Measurements from ENCODE around the gene PRRC2B. TPM values are rescaled to one million over a fixed set of nuclear protein-coding genes. Genes with fewer than 3 reads are reported as not detected.

The PRRC2B gene
- polyA plus RNA-seq, 1 donor = 132 TPM

GRCh38 chr9:131433302-131433854 lies 39.5 kb downstream of the PRRC2B start:
- H3K4me1 ChIP-seq (ENCODE audit: control insufficient read depth, insufficient read depth, low read length) = peaks cover 3% of the 10 kb centered on the region
- no peak for DNase-seq
- no peak overlapping the region for H3K27ac ChIP-seq (ENCODE audit: low read length)
- no peaks in the 10 kb centered on the region for H3K9me3 ChIP-seq (ENCODE audit: control insufficient read depth, low read depth, low read length)
- no peak overlapping the region for H3K4me3 ChIP-seq (ENCODE audit: low read length)
- no peaks in the 10 kb centered on the region for H3K27me3 ChIP-seq (ENCODE audit: control insufficient read depth, insufficient read depth, low read length)
- WGBS (ENCODE audit: insufficient coverage, low lambda C conversion rate) = no CpG with 5 or more reads among the region's 3 CpGs
- H3K36me3 ChIP-seq (ENCODE audit: control insufficient read depth, insufficient read depth, low read length) = peaks cover 74% of the 10 kb centered on the region

- H3K27ac ChIP-seq (ENCODE audit: low read length) = no peak overlapping the region
- no peaks in the 10 kb centered on the region for H3K9me3 ChIP-seq (ENCODE audit: control insufficient read depth, low read depth, low read length)
- H3K36me3 ChIP-seq (ENCODE audit: control insufficient read depth, insufficient read depth, low read length) = peaks cover 83% of the 10 kb centered on the region
- H3K27me3 ChIP-seq (ENCODE audit: control insufficient read depth, insufficient read depth, low read length) = no peaks in the 10 kb centered on the region
- H3K4me3 ChIP-seq (ENCODE audit: low read length) = no peak overlapping the region
- peaks cover under 1% of the 10 kb centered on the region for H3K4me1 ChIP-seq (ENCODE audit: control insufficient read depth, insufficient read depth, low read length)
- 100% methylated on average over 1 of the region's 7 CpGs for WGBS (ENCODE audit: insufficient coverage, low lambda C conversion rate)
- DNase-seq = no peak
These were observed 40.8 kb downstream of the PRRC2B start for GRCh38 chr9:131434673-131435072.

- no CpG with 5 or more reads among the region's 12 CpGs for WGBS (ENCODE audit: insufficient coverage, low lambda C conversion rate)
These were observed 42.5 kb downstream of the PRRC2B start for GRCh38 chr9:131436376-131436775.

GRCh38 chr9:131436865-131437271 lies 43.0 kb downstream of the PRRC2B start:
- Histone ChIP-seq H3K9me3 (ENCODE audit: control insufficient read depth, low read depth, low read length) (no peaks in the 10 kb centered on the region), H3K27me3 (ENCODE audit: control insufficient read depth, insufficient read depth, low read length) (no peaks in the 10 kb centered on the region), H3K4me1 (ENCODE audit: control insufficient read depth, insufficient read depth, low read length) (no peaks in the 10 kb centered on the region), H3K36me3 (ENCODE audit: control insufficient read depth, insufficient read depth, low read length) (peaks cover 94% of the 10 kb centered on the region), H3K27ac (ENCODE audit: low read length) (no peak overlapping the region), H3K4me3 (ENCODE audit: low read length) (no peak overlapping the region)
- WGBS (ENCODE audit: insufficient coverage, low lambda C conversion rate) = no CpG with 5 or more reads among the region's 8 CpGs
- no peak for DNase-seq

More at GRCh38 chr9:131436376-131436775, 42.5 kb downstream of the PRRC2B start:
- Histone ChIP-seq H3K4me1 (ENCODE audit: control insufficient read depth, insufficient read depth, low read length) (no peaks in the 10 kb centered on the region), H3K36me3 (ENCODE audit: control insufficient read depth, insufficient read depth, low read length) (peaks cover 91% of the 10 kb centered on the region), H3K27me3 (ENCODE audit: control insufficient read depth, insufficient read depth, low read length) (no peaks in the 10 kb centered on the region), H3K27ac (ENCODE audit: low read length) (no peak overlapping the region), H3K4me3 (ENCODE audit: low read length) (no peak overlapping the region), H3K9me3 (ENCODE audit: control insufficient read depth, low read depth, low read length) (no peaks in the 10 kb centered on the region)
- no peak for DNase-seq

- Histone ChIP-seq H3K4me3 (ENCODE audit: low read length) (no peak overlapping the region), H3K9me3 (ENCODE audit: control insufficient read depth, low read depth, low read length) (no peaks in the 10 kb centered on the region), H3K36me3 (ENCODE audit: control insufficient read depth, insufficient read depth, low read length) (peaks cover 88% of the 10 kb centered on the region), H3K27me3 (ENCODE audit: control insufficient read depth, insufficient read depth, low read length) (no peaks in the 10 kb centered on the region), H3K27ac (ENCODE audit: low read length) (no peak overlapping the region), H3K4me1 (ENCODE audit: control insufficient read depth, insufficient read depth, low read length) (no peaks in the 10 kb centered on the region)
- DNase-seq = no peak
- no CpG with 5 or more reads among the region's 7 CpGs for WGBS (ENCODE audit: insufficient coverage, low lambda C conversion rate)
These were observed 44.3 kb downstream of the PRRC2B start for GRCh38 chr9:131438190-131438589.

GRCh38 chr9:131439224-131439623 lies 45.3 kb downstream of the PRRC2B start:
- no peaks in the 10 kb centered on the region for H3K4me1 ChIP-seq (ENCODE audit: control insufficient read depth, insufficient read depth, low read length)
- H3K27ac ChIP-seq (ENCODE audit: low read length) = no peak overlapping the region
- no peak for DNase-seq
- H3K9me3 ChIP-seq (ENCODE audit: control insufficient read depth, low read depth, low read length) = no peaks in the 10 kb centered on the region
- H3K27me3 ChIP-seq (ENCODE audit: control insufficient read depth, insufficient read depth, low read length) = no peaks in the 10 kb centered on the region
- H3K4me3 ChIP-seq (ENCODE audit: low read length) = no peak overlapping the region
- WGBS (ENCODE audit: insufficient coverage, low lambda C conversion rate) = 93% methylated on average over 3 of the region's 4 CpGs
- peaks cover 86% of the 10 kb centered on the region for H3K36me3 ChIP-seq (ENCODE audit: control insufficient read depth, insufficient read depth, low read length)

GRCh38 chr9:131441441-131441840 lies 47.6 kb downstream of the PRRC2B start:
- Histone ChIP-seq H3K27ac (ENCODE audit: low read length) (no peak overlapping the region), H3K4me3 (ENCODE audit: low read length) (no peak overlapping the region), H3K9me3 (ENCODE audit: control insufficient read depth, low read depth, low read length) (no peaks in the 10 kb centered on the region), H3K27me3 (ENCODE audit: control insufficient read depth, insufficient read depth, low read length) (no peaks in the 10 kb centered on the region), H3K36me3 (ENCODE audit: control insufficient read depth, insufficient read depth, low read length) (peaks cover 87% of the 10 kb centered on the region), H3K4me1 (ENCODE audit: control insufficient read depth, insufficient read depth, low read length) (no peaks in the 10 kb centered on the region)
- no peak for DNase-seq
- WGBS (ENCODE audit: insufficient coverage, low lambda C conversion rate) = no CpG with 5 or more reads among the region's 2 CpGs

- WGBS (ENCODE audit: insufficient coverage, low lambda C conversion rate) = no CpG with 5 or more reads among the region's 10 CpGs
- H3K9me3 ChIP-seq (ENCODE audit: control insufficient read depth, low read depth, low read length) = no peaks in the 10 kb centered on the region
- no peaks in the 10 kb centered on the region for H3K4me1 ChIP-seq (ENCODE audit: control insufficient read depth, insufficient read depth, low read length)
- DNase-seq = no peak
- no peak overlapping the region for H3K27ac ChIP-seq (ENCODE audit: low read length)
- no peaks in the 10 kb centered on the region for H3K27me3 ChIP-seq (ENCODE audit: control insufficient read depth, insufficient read depth, low read length)
- H3K36me3 ChIP-seq (ENCODE audit: control insufficient read depth, insufficient read depth, low read length) = peaks cover 87% of the 10 kb centered on the region
- no peak overlapping the region for H3K4me3 ChIP-seq (ENCODE audit: low read length)
These were observed 48.5 kb downstream of the PRRC2B start for GRCh38 chr9:131442351-131442750.

GRCh38 chr9:131443648-131444047 lies 49.8 kb downstream of the PRRC2B start:
- no CpG with 5 or more reads among the region's 2 CpGs for WGBS (ENCODE audit: insufficient coverage, low lambda C conversion rate)
- H3K27me3 ChIP-seq (ENCODE audit: control insufficient read depth, insufficient read depth, low read length) = no peaks in the 10 kb centered on the region
- H3K4me1 ChIP-seq (ENCODE audit: control insufficient read depth, insufficient read depth, low read length) = no peaks in the 10 kb centered on the region
- no peaks in the 10 kb centered on the region for H3K9me3 ChIP-seq (ENCODE audit: control insufficient read depth, low read depth, low read length)
- H3K27ac ChIP-seq (ENCODE audit: low read length) = no peak overlapping the region
- H3K36me3 ChIP-seq (ENCODE audit: control insufficient read depth, insufficient read depth, low read length) = peaks cover 84% of the 10 kb centered on the region
- DNase-seq = no peak
- H3K4me3 ChIP-seq (ENCODE audit: low read length) = no peak overlapping the region

GRCh38 chr9:131446276-131446675 lies 52.4 kb downstream of the PRRC2B start:
- H3K27me3 ChIP-seq (ENCODE audit: control insufficient read depth, insufficient read depth, low read length) = no peaks in the 10 kb centered on the region
- H3K27ac ChIP-seq (ENCODE audit: low read length) = no peak overlapping the region
- H3K4me1 ChIP-seq (ENCODE audit: control insufficient read depth, insufficient read depth, low read length) = no peaks in the 10 kb centered on the region
- no peak overlapping the region for H3K4me3 ChIP-seq (ENCODE audit: low read length)
- H3K36me3 ChIP-seq (ENCODE audit: control insufficient read depth, insufficient read depth, low read length) = peaks cover 73% of the 10 kb centered on the region
- WGBS (ENCODE audit: insufficient coverage, low lambda C conversion rate) = no CpG with 5 or more reads among the region's 11 CpGs
- no peak for DNase-seq
- H3K9me3 ChIP-seq (ENCODE audit: control insufficient read depth, low read depth, low read length) = no peaks in the 10 kb centered on the region

- no peak for DNase-seq
- WGBS (ENCODE audit: insufficient coverage, low lambda C conversion rate) = no CpG with 5 or more reads among the region's 8 CpGs
- H3K4me1 ChIP-seq (ENCODE audit: control insufficient read depth, insufficient read depth, low read length) = no peaks in the 10 kb centered on the region
- no peak overlapping the region for H3K27ac ChIP-seq (ENCODE audit: low read length)
- no peak overlapping the region for H3K4me3 ChIP-seq (ENCODE audit: low read length)
- H3K36me3 ChIP-seq (ENCODE audit: control insufficient read depth, insufficient read depth, low read length) = peaks cover 73% of the 10 kb centered on the region
- no peaks in the 10 kb centered on the region for H3K9me3 ChIP-seq (ENCODE audit: control insufficient read depth, low read depth, low read length)
- H3K27me3 ChIP-seq (ENCODE audit: control insufficient read depth, insufficient read depth, low read length) = no peaks in the 10 kb centered on the region
These were observed 53.3 kb downstream of the PRRC2B start for GRCh38 chr9:131447148-131447547.
